HG02798 (cell line): ENCODE data around the gene HOXD8.

Source experiments
- ATAC-seq: cut with Tn5 transposase; IDR thresholded peaks from one replicate; pipeline ENCODE4 v1.9.1; 2021; ENCODE audit warnings: mild to moderate bottlenecking; ENCODE audit not compliant: unreplicated experiment, poor library complexity

HOXD8 gene

DNA sequence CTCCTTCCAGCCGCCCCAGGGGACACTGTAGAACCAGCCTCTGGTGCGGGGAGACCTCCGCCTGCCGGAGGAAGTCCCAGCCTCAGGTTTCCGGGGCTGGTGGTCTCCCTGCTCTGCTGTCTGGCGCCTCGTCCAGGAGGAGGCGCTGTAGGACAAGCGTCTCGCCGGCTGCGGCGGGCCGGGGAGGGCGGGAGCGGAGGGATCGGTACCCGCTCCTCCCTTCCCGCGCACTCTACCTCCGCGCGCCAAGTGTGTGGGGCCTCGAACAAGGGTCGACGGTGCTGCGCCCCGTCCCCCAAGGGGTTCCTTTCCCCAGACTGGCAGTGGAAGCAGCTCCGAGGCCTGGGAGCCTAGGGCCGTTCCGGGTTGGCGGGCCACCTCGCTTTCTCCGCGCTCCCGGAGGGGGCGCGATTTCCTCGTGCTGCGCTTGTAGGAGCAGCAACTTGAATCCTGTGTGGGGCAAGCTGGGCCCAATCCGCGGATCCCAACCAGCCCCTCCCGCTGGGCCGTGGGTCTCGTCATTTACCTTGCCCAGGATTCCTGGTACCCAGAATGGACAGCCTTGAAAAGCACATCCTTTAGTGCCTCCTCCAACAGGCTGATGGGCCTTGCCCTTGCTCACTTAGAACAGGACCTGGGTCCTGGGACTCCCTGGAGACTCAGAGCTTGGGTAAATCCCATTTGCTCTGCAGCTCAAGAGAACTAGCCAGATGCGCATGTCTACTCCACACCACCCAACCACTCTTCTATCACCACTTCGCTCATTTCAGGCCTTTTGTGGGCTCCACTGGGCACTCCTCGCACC, 11.2 kb downstream of the HOXD8 start:
- ATAC-seq = peak; percentile 92

DNA sequence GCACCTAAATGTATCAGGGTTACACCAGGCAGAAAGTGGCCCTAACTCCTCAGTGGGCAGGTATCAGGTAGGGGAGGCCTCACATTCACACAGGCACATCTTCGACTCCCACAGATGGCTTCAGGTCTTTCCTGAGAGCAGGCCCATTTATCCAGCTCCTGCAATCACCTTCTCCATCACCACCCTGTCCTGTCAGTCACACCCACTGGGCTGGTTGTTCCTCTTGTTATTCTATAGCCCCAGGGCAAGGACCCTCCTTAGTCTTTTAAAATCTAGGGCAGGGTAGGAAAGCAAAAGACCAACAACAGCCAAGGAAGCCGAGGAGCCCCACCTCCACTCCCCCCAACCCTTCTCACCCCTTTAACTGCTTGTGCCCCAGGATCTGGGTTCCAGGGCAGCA, 12.8 kb downstream of the HOXD8 start:
- no peak for ATAC-seq

DNA sequence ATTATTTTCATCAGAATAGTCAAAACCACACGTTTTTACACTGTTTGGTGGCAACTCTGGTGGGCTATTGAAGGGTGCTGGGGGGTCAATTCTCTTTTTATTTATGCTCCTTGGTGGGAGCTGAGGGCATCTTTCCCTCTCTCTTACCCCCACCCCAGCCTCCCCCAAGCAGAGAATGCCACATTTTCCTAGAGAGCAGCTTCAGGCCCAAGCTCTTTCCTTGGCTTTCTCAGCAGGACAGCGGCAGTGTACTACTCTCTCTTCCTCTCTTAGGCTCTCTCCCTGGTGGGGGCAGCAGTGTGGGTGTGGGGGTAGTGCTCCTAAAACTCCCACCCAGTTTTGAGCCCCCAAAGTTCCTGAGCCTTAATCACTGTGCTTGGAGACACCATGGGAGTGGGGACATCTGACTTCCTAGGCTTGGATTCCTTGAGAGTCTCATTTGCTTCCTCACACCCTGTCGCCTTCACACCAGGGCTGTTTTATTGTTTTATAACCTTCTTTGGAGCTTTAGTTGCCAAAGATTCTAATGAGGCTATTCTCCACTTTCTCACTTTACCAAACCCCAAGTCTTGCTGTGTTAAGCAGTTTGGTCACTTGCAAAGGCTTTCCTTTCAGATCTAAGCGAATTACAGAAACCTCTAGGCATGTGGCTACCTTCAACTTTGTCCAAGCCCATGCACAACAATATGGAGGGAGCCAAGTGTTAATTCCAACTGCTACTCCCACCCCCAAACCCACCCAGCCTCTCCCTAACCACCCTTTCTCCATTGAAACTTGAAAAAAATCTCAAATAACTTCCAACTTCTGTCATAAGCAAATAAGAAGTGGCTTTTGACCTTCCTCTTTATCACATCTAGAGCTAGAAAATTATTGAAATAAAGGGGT, 15.8 kb downstream of the HOXD8 start:
- no peak for ATAC-seq

DNA sequence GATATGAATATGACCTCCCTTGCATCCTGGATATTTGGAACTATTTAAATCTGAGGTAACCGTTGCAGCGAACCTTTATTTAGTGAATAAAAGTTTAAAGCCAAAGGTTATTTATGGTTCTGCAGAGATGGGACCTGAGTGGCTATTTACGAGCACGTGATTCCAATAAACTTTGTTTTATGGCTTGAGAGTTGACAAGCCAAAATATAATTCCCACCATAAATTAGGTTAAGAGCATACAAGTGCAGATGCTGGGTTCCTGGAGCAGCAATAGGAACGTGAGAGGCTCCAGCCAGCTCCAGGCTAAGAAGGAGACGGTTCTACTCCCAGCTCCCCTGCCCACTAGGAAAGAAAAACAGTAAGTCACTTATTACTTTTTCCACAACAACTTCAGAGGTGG, 16.6 kb downstream of the HOXD8 start:
- no peak for ATAC-seq

DNA sequence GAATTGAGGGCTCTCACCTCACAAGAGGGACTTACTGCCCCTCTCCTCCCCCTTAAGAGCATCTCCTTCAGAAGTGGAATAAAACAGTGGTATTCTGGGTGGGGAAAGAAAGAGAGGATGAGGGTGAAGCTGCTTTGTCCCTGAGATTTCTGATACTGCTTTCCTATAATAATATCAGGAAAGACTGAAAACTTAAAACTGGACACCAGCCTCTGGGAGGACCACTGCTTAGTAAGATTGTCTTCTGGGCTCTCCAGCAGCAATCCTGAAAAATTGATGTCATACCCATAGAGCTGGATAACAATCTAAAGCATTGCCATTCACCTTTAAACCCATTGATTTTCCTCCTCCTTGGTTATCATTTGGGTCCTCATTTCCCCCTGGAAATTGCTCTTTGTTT, 17.1 kb downstream of the HOXD8 start:
- ATAC-seq = no peak

DNA sequence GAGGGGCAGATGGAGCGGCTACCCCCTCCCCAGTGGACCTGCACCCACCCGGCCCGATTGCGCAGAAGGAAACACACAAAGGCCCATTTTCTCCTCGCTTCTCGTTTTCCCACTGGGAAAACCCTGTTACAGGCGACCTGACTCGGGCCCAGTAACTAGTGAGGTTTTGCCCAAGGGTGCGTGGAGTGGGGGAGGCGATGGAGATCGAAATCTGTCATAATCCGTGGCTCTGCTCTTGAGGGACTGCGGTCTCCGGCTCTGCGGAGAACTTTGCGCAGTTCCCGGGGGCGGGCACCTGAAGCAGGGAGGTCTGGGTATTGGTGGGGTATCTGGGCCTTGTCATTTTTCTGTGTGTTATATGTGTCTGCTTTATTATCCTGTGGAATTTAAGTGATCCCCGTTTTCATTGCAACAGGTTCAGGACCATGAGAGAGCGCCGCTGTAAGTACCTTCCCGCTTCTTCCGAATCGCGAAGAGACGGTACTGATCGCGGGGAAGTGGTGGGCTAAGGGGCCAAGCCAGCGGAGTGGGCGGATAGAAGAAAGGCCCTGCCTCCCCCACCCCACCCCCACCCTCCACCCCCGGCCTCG, 17.8 kb downstream of the HOXD8 start:
- ATAC-seq = no peak

DNA sequence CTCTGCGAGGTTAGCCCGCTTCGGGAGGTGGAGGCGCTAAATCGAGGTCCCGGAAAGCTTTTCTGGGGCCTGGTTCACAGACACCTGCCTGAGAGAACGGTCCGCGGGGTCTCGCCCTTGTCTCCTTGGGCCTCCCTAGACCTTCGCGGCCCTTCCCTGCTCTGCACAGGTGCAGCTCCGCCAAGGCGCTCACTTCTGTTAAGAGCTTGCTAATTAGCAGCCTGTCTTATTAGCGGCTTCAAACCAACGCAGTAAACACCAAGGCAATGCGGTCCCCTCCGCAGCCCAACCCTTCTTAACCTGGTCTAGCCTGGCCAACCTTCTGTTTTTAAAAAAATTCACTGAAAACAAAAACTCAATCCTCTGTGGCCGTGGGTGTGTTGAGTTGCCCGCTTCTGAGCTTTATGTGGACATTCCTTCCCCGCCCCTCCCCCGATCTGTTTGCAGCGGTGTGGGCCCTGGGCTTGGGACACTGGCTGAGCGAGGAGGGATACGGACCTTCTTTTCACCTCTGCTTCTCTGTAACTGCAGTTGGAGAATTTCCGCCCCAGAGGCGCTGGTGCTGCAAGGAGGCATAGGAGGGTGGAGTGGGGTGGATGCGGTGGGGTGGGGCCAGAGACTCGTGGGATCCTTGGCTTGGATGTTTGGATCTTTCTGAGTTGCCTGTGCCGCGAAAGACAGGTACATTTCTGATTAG, 18.4 kb downstream of the HOXD8 start:
- no peak for ATAC-seq

DNA sequence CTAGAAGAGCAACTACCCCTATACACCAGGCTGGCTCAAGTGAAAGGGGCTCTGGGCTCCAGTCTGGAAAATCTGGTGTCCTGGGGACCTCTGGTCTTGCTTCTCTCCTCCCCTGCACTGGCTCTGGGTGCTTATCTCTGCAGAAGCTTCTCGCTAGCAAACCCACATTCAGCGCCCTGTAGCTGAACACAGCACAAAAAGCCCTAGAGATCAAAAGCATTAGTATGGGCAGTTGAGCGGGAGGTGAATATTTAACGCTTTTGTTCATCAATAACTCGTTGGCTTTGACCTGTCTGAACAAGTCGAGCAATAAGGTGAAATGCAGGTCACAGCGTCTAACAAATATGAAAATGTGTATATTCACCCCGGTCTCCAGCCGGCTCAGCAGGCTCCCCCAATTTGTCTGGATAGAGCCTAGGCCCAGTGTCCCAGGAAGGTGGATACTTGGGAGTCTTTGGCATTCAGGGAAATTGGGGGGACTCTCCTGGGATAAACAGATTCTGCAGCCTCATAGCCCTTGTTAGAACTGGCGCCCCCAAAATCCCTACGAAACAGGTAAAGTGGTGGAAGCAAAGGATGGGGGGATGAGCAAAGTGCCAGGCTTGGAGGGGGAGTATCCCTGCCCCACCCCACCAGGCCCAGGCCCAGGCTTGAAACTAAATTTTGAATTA, 19.4 kb downstream of the HOXD8 start:
- ATAC-seq = no peak

DNA sequence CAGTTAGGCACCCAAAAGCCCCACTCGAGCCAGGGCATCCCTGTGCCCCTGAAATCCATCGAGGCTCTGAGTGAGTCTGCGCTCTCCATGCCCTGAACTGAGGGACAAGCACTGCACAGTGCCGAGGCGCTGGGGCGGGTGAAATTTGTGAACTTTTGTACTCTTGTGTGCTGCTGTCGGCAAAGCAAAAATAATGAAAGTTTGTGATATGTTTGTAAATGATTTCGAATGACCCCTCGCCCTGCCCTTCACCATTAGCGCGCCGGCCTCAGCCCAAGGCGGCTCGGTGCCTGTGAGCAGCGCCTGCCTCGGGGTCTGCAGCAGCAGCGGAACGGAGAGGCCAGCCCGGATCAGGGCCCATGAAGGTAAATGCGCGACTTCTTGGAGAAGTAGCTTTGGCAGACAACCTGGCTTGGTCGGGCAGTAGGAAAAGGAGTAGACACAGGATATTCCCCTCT, 20.0 kb downstream of the HOXD8 start:
- no peak for ATAC-seq

DNA sequence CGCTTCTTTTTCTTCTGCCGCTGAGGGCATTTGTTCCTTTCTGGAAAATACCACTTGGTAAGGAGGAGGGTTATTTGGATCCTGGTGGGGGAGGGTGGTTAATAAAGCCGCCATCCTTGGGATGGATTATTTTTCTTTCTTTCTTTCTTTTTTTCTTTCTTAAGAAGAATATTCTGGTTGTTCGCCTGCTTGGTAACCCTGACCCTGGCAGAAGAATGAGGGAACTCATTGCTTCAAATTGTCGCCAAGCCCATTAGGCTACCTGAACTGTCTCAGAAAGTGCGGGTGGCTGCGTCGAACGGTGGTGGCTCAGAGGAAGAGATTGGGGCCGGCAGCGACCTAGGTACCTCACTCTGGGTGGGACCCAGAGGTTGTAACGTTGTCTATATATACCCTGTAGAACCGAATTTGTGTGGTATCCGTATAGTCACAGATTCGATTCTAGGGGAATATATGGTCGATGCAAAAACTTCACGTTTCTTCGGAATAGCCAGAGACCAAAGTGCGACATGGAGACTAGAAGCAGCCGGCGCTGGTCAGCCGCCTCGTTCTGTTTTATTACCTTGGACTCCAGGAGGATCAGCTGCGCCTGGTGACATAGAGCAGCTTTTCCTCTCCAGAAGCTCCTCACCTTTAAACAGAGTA, 20.6 kb downstream of the HOXD8 start:
- no peak for ATAC-seq

DNA sequence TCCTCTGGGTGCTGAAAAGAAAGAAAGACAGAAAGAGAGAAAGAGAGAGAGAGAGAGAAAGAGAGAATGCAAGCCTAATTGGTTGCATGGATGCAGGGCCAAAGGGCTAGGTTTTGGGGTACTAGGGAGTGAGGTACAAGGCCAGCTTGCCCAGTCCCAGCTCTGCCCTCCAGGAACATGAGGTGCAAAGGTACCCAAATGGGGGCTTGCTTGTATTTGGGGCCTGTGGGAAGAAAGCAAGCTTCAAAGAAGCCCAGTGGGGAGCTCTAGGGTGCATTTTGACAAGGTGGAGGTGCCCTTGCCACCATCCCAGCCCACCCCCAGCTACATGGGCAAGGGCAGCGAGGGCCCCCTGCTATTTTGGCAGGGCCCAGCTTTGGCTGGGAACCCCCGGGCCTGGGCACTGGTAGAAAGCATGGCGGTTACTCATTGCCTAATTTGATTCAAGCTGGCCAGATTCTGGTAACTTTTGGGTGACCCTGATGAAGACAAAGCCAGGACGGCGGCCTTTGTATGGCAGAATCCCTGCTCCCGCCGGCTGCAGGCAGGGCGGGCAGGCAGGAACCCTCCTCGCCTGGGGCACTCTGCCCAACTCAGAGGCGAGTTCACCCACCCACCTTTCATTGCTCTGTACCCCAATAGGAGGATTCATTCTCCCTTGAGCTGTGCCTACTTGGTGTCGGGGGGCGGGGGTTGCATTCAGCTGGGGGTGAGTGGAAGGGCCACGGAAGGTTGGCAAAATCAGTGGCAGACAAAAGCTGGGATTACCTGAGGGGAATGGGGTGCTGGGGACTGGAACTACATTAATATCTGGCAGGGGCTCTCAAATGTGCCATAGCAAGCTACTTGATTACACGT, 21.3 kb downstream of the HOXD8 start:
- ATAC-seq = no peak

DNA sequence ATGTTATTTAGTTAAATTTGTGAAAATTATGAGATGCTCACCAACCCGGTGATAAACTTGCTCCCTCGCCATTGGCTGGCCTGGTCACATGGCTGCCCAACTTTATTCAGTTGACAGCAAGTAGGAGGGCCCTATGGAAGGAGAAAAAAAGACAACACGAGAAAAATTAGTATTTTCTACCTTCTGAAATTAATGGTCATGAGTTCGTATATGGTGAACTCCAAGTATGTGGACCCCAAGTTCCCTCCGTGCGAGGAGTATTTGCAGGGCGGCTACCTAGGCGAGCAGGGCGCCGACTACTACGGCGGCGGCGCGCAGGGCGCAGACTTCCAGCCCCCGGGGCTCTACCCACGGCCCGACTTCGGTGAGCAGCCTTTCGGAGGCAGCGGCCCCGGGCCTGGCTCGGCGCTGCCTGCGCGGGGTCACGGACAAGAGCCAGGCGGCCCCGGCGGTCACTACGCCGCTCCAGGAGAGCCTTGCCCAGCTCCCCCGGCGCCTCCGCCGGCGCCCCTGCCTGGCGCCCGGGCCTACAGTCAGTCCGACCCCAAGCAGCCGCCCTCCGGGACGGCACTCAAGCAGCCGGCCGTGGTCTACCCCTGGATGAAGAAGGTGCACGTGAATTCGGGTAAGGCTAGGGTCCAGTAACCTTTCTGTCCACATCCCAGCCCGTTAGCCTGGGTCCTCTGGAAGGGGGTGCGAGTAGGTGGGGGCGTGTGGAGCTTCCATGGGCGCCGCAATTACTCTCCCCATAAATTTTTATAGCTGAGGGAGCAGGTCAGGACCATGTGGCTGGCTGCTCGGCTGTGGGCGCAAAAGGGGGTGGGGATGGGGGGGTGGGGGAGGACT, 22.2 kb downstream of the HOXD8 start, which contains the start of gene HOXD4:
HOXD4 (plus strand) TSS at position 109 of the 846 bp plus-strand sequence; CDS start at position 193, 84 bp downstream.
- no peak for ATAC-seq

DNA sequence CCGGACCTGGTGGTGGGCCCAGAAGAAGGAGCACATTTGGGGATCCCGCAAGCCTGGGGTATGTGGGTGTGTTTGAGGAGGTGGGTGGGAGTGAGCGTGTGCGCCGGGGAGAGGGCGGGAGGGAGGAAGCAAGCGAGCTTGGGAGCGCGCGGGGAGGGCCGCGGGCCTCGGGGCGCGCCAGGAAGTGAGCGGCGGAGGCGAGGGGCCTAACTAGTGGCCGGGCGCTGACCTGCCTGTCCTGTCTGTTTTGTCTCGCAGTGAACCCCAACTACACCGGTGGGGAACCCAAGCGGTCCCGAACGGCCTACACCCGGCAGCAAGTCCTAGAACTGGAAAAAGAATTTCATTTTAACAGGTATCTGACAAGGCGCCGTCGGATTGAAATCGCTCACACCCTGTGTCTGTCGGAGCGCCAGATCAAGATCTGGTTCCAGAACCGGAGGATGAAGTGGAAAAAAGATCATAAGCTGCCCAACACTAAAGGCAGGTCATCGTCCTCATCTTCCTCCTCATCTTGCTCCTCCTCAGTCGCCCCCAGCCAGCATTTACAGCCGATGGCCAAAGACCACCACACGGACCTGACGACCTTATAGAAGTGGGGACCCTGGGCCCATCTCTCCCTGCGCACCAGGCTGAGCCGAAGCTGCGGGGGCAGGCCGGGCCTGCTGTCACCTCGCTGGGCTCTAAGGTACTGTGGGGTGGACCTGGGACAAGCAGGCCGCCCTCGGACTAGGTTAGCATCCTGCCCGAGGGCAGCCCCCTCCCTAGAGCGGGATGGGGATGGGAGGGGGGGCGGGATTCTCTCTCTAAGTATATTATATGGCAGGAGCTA, 23.1 kb downstream of the HOXD8 start:
- ATAC-seq = no peak

DNA sequence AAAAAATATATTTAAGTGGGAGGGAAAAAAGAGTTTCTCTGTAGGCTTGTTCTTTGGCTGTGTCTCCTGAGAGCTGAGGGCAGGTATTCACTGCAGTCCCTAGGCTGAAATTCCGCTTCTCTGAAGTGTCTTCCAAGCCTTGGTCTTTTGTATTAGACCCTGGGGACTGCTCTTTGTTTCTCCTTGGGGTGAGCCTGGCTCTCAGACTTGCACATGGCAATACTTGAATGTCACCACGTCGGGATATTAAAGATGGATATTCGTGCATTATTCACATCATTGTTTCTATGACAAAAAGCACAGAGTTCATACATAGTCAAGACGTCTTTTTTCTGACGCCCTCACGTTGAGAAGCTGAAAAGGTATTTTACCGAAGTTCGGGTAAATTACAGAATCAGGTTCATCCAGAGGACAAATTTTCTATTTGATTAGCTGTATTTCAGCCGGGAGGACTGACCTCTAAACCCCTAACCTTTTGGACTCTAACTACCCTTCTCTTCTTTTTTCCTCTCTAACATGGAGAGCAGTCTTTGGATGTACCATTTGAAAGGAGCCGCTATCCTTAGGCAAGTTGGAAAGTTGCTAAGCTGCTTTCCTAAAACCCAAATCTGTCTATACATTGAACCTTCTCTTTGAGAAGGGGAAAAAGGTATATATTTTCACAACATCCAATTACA, 25.2 kb downstream of the HOXD8 start:
- no peak for ATAC-seq

DNA sequence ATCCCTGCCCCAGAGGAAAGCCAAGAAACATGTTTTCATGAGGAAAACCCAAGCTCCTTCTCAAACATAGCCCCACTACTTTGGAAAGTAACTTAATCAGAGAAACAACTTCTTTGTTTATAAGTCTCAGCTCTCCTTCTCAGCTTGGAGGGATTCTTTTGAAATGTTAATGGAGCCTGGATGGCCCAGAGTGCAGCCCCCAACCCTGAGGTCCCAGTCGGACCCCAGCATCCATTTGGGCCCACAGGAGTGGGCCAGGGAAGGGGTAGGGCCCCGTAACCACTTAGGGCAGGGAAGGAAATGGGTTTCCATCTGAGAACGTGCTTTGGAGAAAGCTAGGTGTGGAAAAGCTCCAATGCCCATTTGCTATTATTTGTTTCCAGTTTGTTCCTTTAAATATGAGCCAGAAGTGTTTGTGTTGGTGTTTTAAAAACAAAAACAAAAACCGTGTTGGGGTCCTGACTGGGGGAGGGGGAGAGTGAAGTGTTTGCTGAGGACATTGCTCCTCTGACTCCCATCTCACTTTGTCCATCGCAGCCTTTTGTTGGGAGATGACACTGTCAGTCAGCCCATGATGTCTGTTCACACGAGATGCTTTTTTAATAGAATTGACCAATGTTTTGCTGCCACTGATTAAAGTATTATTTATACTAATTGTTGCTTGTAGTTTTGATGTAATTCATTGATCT, 26.0 kb downstream of the HOXD8 start:
- no peak for ATAC-seq
